Measurements from ENCODE around the gene FOLR1. TPM values are rescaled to one million over a fixed set of nuclear protein-coding genes. Genes with fewer than 3 reads are reported as not detected.

Gene FOLR1
- total and polyA plus RNA-seq, 9 of the 15 experiments (the other 6 are each of a cell fraction or from before 2014, with no cell fraction given), result 0.22 to 2.3 (median 1.0) TPM

- peak; percentile 79 to 93; a peak in 3 of 4 replicates for TF ChIP-seq MAZ (CRISPR knock-in tag; conservative IDR thresholded peaks at IDR 0.05 in 1 of 2, IDR thresholded peaks at IDR 0.05 in 1 of 2)
- TF ChIP-seq ZBTB8A (IDR thresholded peaks at IDR 0.05; ENCODE audit: partially characterized antibody), result no peak
- TF ChIP-seq ID3 (CRISPR knock-in tag; IDR thresholded peaks at IDR 0.05), result no peak
- no peak for TF ChIP-seq ID3 (tag; IDR thresholded peaks at IDR 0.05)
- TF ChIP-seq UBTF (IDR thresholded peaks at IDR 0.05; ENCODE audit: borderline replicate concordance in 1 of 2, low read depth in 2 of 2, low read length in 2 of 2), result peak; percentile 56 to 76; a peak in 3 of 4 replicates
- TF ChIP-seq L3MBTL2 (IDR thresholded peaks at IDR 0.05), result no peak
- TF ChIP-seq EP400 (IDR thresholded peaks at IDR 0.05), result peak; percentile 40
- no peak for TF ChIP-seq YBX1 (IDR thresholded peaks at IDR 0.05)
- no peak for TF ChIP-seq ZNF592 (IDR thresholded peaks at IDR 0.05)
- TF ChIP-seq GATAD2A (IDR thresholded peaks at IDR 0.05), result 0 out of 2 replicates have a peak, but pooled peaks have one; percentile 38
- peak; percentile 58 for TF ChIP-seq ATF7 (IDR thresholded peaks at IDR 0.05)
- no peak for TF ChIP-seq HNRNPK (IDR thresholded peaks at IDR 0.05; ENCODE audit: low read depth, low read length, poor library complexity, severe bottlenecking)
- TF ChIP-seq RCOR1 (IDR thresholded peaks at IDR 0.05; ENCODE audit: borderline replicate concordance in 1 of 2, low read depth in 2 of 2, low read length in 2 of 2), result no peak
- no peak for TF ChIP-seq CBFA2T3 (IDR thresholded peaks at IDR 0.05)
- TF ChIP-seq ZBED1 (IDR thresholded peaks at IDR 0.05), result 0 out of 2 replicates have a peak, but pooled peaks have one; percentile 10
- TF ChIP-seq CUX1 (CRISPR knock-in tag; IDR thresholded peaks at IDR 0.05), result no peak
Observed at GRCh38 chr11:72222907-72223614, 31.1 kb downstream of the FOLR1 start (continued).

Measured in K562 (cell line).